ENCODE measurements around the gene GLI2. TPM values are rescaled to one million over a fixed set of nuclear protein-coding genes. Genes with fewer than 3 reads are reported as not detected.

GLI2 gene
- total and polyA plus RNA-seq, 2 donors (not counting 1 experiment from before 2014, with no cell fraction given): not detected

- POLR2A ChIA-PET: no interaction called here
- DNase-seq (no peak), ATAC-seq (ENCODE audit: low read depth) (no peak)
- Histone ChIP-seq H3K9me3 (ENCODE audit: control extremely low read depth in 1 of 3, control insufficient read depth in 2 of 3, insufficient read depth in 1 of 3, low read length in 2 of 3) (no peaks in the 10 kb centered on the region), H3K79me2 (ENCODE audit: control insufficient read depth, insufficient read depth, low read length) (no peaks in the 10 kb centered on the region), H3K4me1 (ENCODE audit: control insufficient read depth in 2 of 2, insufficient read depth in 2 of 2, low read length in 2 of 2) (peaks cover 0 to 4% of the 10 kb centered on the region in 2 donors), H3K4me3 (ENCODE audit: control extremely low read depth in 1 of 5, extremely low read depth in 1 of 5, insufficient read depth in 1 of 5, low read depth in 2 of 5, low read length in 4 of 5) (no peak overlapping the region), H3K27ac (ENCODE audit: low read length in 2 of 2) (no peak overlapping the region), H3K36me3 (replicated peaks in 1 of 2; ENCODE audit: control extremely low read depth in 1 of 2, control insufficient read depth in 1 of 2, extremely low read depth in 1 of 2, insufficient read depth in 2 of 2, low read length in 1 of 2) (no peaks in the 10 kb centered on the region), H4K20me1 (ENCODE audit: control insufficient read depth, insufficient read depth, low read length, poor library complexity, severe bottlenecking) (no peaks in the 10 kb centered on the region), H3K9ac (ENCODE audit: low read length) (no peak overlapping the region), H3K4me2 (replicated peaks; ENCODE audit: low read depth, low read length, poor library complexity, severe bottlenecking) (no peak overlapping the region), H3K27me3 (replicated peaks in 1 of 4; ENCODE audit: control extremely low read depth in 1 of 4, control insufficient read depth in 3 of 4, insufficient read depth in 4 of 4, low read length in 3 of 4) (peaks cover 0 to 20% (median 8%) of the 10 kb centered on the region in 4 experiments), H2AFZ (ENCODE audit: insufficient read depth, low read depth, low read length, poor library complexity, severe bottlenecking) (no peak overlapping the region)
- H3K27ac Mint-ChIP-seq: no peak overlapping the region
- CTCF ChIA-PET: interaction anchor here (3.1 kb wide), 1 partner anchor 12 kb away, joined by 12 read pairs; no protein-coding TSS in a partner anchor
- intact Hi-C loops (cut with micrococcal nuclease): no loop called here
- H3K27me3 Mint-ChIP-seq: peaks cover 54% of the 10 kb centered on the region
- H3K9me3 Mint-ChIP-seq (ENCODE audit: insufficient read depth): no peaks in the 10 kb centered on the region
- no peak for TF ChIP-seq CTCF (IDR thresholded peaks at IDR 0.05)
- no peak overlapping the region for H3K4me3 Mint-ChIP-seq
- WGBS (ENCODE audit: insufficient coverage): 88% methylated on average over 5 of the region's 6 CpGs
- peaks cover 2% of the 10 kb centered on the region for H3K4me1 Mint-ChIP-seq
Measured at GRCh38 chr2:120692691-120693090, 43.0 kb upstream of the GLI2 start.

- Histone ChIP-seq H3K4me1 (ENCODE audit: control insufficient read depth in 2 of 2, insufficient read depth in 2 of 2, low read length in 2 of 2) (peaks cover 0 to 4% of the 10 kb centered on the region in 2 donors), H3K4me3 (ENCODE audit: control extremely low read depth in 1 of 5, extremely low read depth in 1 of 5, insufficient read depth in 1 of 5, low read depth in 2 of 5, low read length in 4 of 5) (no peak overlapping the region), H3K36me3 (replicated peaks in 1 of 2; ENCODE audit: control extremely low read depth in 1 of 2, control insufficient read depth in 1 of 2, extremely low read depth in 1 of 2, insufficient read depth in 2 of 2, low read length in 1 of 2) (no peaks in the 10 kb centered on the region), H3K79me2 (ENCODE audit: control insufficient read depth, insufficient read depth, low read length) (no peaks in the 10 kb centered on the region), H3K9me3 (ENCODE audit: control extremely low read depth in 1 of 3, control insufficient read depth in 2 of 3, insufficient read depth in 1 of 3, low read length in 2 of 3) (no peaks in the 10 kb centered on the region), H3K27me3 (replicated peaks in 1 of 4; ENCODE audit: control extremely low read depth in 1 of 4, control insufficient read depth in 3 of 4, insufficient read depth in 4 of 4, low read length in 3 of 4) (peaks cover 0 to 20% (median 8%) of the 10 kb centered on the region in 4 experiments), H3K27ac (ENCODE audit: low read length in 2 of 2) (no peak overlapping the region), H3K4me2 (replicated peaks; ENCODE audit: low read depth, low read length, poor library complexity, severe bottlenecking) (no peak overlapping the region), H3K9ac (ENCODE audit: low read length) (no peak overlapping the region), H2AFZ (ENCODE audit: insufficient read depth, low read depth, low read length, poor library complexity, severe bottlenecking) (no peak overlapping the region), H4K20me1 (ENCODE audit: control insufficient read depth, insufficient read depth, low read length, poor library complexity, severe bottlenecking) (no peaks in the 10 kb centered on the region)
- ChIA-PET CTCF (interaction anchor here (0.7 kb wide), 1 partner anchor 13 kb away, joined by 4 read pairs; no protein-coding TSS in a partner anchor), POLR2A (no interaction called here)
- Mint-ChIP-seq H3K4me1 (peaks cover 2% of the 10 kb centered on the region), H3K27ac (no peak overlapping the region), H3K4me3 (no peak overlapping the region), H3K9me3 (ENCODE audit: insufficient read depth) (no peaks in the 10 kb centered on the region), H3K27me3 (peaks cover 55% of the 10 kb centered on the region)
- TF ChIP-seq EZH2 (IDR thresholded peaks at IDR 0.05; ENCODE audit: borderline replicate concordance, insufficient read depth, low read depth, low read length, poor library complexity, severe bottlenecking): no peak
- no peak for TF ChIP-seq CTCF (IDR thresholded peaks at IDR 0.05)
- intact Hi-C loops (cut with micrococcal nuclease): no loop called here
- ATAC-seq (ENCODE audit: low read depth) (no peak), DNase-seq (no peak)
- 90% methylated on average over 1 of the region's 2 CpGs for WGBS (ENCODE audit: insufficient coverage)
Measured at GRCh38 chr2:120693121-120693520, 42.5 kb upstream of the GLI2 start.

Measured in B cell (primary cell).